NCI-H748 (cell line): ENCODE results near the gene XXYLT1.

ENCODE experiments used
- DNase-seq: peaks from one replicate; lab custom pipeline; 2025; ENCODE audit not compliant: unreplicated experiment; lab: John Stamatoyannopoulos, UW

XXYLT1 gene

DNA sequence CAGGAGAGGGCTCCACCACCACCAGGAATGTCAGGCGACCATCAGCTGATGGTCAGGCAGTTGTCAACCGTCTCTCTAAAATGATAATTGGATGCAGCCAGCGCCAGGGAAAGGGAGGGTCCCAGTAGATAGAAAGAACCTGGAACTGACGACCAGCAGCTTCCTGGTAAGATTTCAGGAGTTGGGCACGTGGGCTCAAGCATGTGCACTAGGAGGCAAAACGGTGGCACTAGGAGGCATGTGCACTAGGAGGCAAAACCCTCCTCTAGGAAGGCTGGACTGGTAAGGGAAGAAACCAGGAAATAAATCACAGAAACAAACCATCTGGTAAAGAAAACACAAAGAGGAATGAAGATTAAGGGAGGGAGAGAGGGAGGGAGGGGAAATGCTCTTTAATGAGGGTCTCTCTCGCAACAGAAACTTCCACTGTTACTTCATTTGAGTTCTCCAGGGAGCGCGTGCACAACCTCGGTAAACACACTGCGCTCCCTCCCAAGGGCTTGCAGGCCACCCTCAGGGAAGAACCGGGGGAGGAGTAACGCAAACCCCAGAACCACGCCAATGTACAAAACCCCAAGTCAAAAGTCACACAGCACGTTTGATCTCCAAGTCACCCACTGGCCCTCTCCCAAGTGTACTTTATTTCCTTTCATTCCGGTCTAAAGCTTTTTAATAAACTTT is 116.7 kb downstream of the XXYLT1 start:
- no peak for DNase-seq

DNA sequence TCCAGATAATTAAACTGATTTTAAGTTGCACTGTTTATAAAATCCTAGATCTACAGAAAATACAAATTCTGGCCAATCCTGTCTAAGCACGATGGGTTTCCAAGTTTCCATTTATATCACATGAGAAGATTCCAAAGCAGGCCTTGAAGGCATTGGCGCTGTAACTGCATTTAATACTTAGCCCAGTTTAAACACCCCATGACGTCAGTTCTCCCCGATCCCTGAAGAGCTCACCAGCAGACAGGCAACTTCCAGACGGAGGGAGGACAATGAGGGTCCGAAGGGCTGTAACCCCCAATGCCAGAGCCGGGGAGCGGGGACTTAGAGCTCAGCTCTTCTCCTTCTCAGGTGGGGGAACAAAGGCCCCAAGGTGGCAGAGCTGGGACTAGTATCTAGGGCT is 117.3 kb downstream of the XXYLT1 start:
- no peak for DNase-seq

DNA sequence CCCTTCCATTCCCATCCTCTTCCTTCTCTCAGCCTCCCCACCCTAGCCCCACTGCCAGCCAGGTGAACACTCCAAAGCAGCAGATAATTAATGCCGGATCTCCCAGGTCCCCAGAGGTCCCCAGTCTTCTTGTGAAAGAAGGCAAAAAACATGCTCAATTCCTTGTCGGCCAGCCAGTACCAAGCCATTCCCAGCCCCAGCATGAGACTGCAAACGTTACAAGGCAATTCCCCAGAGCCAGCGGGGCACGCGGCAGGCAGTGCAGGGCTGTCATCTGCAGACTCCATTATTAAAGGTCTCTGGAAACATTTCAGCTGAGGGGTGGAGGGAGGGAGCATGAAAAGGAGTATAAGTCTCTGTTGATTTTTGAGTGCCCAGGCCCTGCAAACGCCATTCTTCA is 117.8 kb downstream of the XXYLT1 start:
- no peak for DNase-seq

DNA sequence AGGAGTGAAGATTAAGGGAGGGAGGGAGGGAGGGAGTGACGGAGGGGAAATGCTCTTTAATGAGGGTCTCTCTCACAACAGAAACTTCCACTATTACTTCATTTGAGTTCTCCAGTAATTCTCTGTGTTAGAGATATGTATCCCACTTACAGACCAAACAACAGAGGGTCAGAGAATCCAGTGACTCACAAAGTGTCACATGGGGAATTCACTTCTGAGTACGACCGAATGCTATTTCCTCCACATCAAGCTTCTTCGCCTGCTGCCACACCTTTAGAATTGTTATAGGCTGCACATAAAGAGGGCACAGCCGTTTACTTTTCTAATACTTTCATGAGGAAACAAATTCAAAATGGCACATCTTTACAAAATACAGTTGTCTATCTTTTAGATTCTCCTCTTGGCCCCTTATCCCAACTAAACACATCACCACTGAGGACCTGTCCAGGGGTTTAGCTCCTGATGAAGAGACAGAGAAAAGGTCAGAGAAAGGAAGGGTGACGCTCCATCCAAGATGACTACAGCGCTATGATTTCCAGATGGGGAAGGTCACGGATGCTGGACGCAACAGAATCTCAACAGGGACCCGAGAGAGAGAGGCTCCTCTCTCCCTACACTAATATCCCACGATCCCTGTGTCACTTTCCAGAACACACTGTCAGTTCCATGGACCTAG is 119.0 kb downstream of the XXYLT1 start:
- DNase-seq: no peak

DNA sequence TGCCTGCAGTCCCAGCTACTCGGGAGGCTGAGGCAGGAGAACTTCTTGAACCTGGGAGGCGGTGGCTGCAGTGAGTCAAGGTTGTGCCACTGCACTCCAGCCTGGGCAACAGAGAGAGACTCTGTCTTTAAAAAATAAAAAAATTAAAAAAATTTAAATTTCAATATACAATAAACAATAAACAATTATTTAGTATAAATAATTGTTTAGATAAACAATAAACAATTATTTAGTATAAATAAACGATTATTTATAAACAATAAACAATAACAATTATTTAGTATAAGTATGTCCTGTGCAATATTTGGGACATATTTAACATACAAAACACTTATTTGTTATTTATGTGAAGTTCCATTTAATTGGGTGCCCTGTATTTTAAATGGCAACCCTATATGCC is 119.6 kb downstream of the XXYLT1 start:
- DNase-seq: no peak

DNA sequence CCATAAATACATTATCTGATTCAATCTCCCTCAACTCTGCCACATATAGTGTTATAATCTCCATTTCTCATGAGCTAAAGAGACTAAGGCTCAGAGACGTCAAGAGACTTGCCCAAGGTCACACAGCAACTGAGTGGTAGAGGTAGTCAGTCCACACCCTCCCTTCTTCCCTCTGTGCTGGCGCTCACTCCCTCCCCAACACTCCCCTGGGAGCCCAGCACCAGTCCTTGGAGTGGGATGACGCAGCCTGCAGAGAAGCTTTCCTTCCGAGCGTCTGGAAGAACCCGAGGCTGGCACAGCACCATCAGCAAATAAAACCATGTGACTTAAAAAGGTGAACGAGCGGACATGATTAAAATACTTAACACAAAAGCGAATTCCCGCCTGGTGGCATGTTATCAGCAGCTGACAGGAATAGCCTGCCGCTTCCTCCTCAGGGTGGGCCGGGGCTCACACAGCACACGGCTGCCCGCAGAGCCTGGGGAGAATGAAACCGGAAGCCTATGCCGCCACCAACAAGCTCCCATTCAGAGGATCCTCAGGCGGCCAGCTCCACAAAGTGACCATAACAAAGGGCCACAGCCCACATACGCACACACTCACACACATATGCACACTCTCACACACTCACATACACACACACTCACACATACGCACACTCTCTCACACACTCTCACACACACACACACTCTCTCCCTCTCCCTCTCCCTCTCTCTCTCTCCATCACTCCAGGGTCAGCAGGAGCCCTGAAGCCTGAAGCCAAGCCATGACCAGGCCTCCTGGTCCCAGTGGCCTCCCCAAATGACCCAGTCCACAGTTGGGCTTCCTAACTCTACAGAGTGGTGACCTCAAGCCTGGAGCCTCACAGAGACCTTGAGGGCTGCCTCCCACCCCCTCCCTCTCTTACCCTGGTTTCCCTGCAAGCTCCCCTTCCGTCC is 120.5 kb downstream of the XXYLT1 start:
- peak; percentile 45 for DNase-seq

DNA sequence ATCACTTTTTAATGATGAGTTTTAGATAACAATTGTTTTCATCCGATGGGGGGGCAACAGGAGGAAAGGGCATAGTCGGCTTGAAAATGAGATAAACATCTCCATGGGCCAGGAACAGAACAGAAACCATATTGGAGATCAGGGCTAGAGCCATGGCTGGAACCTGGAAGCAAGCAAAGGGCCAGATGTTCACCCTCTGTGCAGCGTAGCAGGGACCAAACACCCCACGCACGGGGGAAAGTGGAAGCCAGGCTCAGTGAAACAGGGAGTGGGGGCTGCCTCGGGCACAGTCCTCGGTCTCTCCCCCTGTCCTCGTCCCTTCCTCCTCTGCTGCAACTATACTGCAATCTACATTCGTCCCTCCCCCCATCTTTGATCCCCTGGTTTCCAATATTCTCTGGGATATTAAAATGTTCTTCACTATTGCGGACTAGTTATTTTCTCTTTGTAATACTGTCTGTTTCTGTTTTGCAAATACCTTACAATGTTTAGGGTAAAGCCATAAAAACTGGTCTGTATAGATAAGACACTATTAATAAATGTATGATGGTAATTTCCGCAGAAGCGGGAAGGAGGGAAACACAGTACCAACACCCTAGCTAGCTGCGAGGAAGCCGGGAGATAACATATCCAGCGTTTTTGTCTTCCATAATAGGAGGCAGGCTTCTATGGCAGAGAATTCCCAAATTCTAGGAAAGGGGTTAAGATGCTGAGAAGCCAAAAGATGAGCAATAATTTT is 121.5 kb downstream of the XXYLT1 start:
- DNase-seq: no peak

DNA sequence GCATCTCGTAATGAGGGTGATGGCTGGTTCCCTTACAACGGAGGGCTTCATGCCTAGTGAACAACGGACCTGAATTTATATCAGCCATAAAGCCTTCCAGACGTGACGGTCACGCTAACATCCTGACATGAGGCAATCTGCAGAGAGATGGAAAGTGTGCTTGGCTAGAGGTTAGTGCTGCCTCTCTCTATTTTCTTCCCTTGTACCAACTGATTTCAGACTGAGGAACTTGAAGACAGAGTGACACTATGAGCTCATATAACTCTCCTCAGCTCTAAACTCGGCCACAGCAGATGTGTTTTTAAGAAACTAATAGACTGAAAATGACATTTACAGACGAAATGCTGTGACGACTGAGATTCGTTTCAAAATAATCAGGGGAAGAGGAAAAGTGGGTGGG is 122.4 kb downstream of the XXYLT1 start:
- DNase-seq: no peak

DNA sequence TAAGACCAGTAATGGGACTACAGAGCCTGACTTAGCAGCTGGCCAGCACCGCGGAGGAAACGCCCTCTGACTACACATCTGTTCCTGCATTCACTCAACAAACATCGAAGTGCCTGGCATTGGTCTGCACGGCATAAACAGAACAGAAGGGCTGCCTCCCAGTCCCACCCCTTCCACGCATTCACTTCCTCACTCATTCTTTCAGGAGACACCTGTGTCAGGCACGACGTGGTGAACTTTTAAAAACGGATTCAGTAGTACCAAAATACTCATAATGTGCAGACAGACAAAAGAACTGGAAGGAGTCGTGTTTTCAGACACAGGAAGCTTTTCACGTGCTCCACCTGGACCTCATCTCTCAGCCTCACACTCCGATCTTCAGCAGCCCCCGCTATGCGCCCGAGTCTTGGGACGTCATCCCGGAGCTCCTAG is 123.3 kb downstream of the XXYLT1 start:
- no peak for DNase-seq

DNA sequence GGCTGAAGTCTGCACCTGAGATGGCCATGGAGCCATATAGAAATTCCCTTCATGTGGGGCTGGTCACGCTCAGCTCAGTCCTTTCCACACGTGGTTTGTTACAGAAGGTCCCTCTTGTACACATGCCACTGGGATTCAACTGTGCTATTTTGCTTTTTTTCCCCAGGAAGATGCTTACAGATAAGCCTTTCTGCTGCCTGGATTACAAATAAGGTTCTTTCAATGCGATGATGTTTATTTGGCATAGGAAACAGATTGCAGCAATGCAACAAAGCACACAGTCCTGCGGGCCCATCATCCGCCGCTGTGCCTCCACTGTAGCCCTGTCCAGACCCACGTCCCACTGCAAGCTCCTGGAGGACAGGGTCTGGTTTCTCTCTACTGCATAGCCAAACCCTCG is 124.8 kb downstream of the XXYLT1 start:
- DNase-seq: no peak

DNA sequence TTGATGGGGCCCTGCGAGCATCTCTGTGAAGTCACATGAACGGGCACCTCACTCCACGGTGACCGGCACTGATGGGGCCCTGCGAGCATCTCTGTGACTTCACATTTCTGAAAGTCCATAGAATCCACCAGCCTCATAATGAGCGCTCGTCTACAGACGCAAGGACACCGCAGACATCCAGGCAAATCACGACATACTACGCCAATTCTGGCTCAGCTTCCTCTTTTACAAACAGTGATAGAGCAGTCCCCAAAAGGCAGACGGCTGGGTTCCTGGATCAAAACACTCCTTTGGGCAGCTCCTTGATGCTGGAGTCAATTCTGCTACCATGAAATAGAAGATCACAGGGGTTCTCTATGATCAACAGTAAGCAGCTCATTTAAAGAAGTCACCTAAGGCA is 125.4 kb downstream of the XXYLT1 start:
- DNase-seq: no peak

DNA sequence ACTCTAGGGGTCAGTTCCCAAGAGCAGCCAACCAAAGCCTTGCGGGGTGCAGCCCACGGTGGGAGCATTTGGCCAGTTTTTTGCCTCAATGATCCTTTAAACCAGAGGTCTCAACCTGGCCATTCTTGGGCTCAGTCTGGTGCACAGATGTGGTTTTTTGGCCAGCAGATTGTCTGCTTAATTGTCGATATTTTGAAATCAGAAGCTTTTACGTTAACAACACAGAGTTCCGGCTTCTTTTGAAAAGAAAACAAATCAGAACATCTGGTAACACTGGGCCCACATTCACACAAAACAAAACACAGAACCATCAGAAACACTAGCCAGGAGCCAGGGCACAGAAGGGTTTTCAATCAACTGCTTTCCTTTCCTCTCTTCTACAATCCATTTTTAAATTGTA is 127.7 kb downstream of the XXYLT1 start:
- no peak for DNase-seq

DNA sequence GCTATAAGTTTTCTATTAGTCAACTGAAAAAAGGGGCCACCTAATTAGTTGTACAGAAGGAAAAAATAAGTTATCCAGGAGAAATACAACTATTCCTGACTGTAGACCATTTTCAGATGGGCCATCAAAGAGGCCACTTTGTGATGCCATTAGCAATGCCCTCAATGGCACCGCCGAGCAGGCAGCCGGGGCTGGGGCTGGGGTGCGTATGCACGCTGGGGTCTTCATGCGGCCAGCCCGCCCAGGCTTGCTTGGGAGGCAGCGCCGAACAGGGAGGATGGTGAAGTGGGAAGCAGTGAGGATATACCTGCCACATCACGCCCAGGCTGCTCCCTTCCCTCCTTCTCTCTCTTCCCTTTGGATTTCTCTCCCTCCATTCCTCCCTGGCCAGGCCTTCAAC is 128.4 kb downstream of the XXYLT1 start:
- no peak for DNase-seq

DNA sequence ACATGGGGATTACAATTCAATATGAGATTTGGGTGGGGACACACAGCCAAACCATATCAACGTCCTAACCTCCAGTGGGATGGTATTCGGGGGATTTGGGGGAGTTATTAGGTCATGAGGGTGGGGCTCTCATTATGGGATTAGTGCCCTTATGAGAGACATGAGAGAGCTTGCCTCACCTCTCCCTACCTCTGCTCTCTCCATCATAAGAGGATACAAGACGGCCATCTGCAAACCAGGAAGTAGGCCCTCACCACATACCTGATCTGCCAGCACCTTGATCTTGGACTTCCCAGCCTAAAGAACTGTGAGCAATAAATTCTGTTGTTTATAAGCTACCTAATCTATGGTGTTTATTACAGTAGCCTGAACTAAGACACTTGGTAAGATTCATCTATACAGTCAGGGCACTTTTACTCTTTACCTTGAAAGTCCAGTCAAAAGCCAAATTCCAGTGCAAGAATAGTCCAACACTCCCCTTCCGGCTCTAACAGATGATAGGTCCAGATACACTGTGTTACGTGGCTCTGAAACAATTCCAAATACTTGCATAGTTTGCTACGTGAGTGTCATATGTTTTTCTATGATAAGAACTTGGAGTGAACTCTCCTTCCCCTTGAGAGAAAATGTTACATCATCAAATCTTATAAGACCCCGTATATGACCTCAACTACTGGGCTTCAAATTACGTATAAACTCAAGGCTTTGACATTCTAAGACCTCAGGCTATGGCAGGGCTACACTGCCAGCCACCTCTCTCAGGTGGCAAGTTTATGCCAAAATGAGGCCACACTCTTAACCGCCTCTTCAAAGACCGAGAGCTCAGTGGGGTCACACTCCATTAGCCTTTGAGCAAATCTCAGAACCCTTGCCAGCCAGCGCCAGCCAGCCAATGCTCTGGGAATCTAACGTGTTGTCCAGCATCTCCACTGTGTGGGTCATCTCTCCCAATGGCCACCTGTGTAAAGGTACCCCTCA is 129.9 kb downstream of the XXYLT1 start:
- DNase-seq: no peak

DNA sequence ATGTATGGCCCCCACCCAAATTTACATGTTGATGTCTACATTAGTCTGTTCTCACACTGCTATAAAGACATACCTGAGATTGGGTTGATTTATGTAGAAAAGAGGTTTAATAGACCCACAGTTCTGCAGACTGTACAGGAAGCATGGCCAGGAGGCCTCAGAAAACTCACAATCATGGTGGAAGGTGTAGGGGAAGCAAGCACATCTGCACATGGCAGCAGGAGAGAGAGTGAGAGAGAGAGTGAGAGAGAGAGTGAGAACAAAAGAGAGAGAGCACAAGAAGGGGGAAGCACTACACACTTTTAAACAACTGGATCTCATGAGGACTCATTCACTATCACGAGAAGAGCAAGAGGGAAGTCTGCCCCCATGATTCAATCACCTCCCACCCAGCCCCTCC is 130.5 kb downstream of the XXYLT1 start:
- no peak for DNase-seq

DNA sequence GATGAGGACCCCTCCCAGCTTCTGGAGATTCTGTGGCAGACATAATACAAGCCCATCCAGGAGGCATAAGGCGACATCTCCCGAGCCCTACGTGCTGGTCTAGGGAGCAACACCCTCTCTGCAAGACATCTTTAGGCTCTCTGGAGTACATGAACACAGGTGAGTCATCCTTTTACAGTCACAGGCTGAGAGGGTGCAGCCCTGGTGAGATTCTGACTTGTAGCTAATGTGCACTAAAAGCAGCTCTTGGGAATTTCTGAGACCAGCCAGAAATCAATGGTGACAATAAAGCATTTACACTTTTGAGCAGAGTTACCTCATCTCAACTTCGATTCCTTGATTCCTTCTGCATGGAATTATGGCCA is 131.1 kb downstream of the XXYLT1 start:
- DNase-seq: no peak

DNA sequence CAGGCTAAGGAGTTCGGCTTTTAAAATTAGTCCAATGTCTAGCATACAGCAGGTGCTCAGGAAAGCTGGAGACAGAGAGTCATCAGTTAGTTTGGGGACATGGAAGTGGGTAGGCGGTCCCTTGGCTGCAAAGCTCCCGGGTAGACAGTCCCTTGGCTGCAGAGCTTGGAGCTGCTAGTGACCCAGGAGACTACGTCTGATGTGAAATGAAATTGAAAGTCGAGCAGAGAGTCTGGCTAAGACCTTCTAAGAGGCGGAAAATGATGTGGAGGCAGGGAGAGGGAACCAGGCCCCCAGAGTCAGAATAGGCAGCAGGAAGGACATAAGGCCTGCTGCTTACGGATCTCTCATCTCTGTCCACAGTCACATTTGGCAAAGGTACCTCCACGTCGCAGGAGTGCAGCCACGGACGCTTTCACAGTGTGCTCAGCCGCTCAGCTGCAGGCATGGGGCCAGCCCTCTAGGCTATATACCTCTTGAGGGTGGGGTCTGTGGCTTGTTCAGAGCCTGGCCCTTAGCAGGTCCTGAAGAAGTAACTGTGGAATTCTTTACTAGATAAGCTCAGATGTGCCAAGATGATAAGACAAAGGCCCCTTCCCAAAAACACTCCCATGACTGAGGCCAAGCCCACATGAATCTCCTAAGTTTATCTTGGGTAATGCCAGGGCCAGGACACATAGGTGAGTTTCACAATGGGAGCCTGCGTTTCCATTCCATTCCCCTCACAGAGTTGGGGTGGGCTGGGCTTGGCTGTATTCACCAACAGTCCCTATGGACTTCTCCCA is 131.7 kb downstream of the XXYLT1 start:
- DNase-seq: no peak

DNA sequence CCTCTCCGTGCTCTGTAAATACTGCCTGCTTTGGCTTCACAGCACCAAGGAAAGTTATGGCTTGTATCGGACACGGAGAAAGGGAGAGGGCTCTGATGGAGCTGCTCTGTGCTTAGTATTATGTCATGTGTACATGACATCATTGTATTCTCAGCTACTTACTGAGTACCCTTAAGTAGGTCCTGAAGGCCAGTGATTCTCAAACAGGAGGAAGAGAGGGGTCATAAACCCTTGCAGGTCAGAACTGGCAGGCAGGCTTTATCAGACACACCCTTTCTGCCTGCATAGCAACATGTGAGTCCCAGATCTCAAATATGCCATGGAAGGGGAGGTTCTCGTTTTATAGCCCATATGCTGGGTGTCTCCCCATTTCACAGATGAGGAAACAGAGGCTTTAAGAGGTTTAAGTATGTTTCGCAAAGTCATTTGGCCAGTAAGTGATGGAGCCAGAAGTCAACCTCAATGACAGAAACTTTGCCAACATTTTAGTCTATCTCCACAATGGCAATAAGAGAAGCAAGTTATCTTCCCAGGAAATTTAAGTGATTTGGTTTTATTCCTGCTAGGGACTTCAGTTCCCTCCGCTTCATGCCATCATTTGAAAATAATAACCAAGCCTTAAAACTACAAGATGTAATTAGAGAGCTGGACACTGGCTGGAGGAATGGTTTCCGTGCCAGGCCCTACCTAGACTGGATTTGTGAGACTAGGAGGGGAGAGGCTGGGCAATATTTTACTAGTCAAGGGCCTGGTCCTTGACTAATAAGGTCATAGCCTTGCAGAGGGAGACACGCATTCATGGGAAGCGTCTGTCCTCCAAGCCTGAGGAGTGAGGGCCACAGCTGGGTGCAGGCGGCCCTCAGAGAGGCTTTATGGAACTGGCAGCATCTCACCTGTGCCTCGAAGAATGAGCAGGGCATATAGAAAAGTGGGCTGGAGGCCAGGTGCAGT is 133.0 kb downstream of the XXYLT1 start:
- no peak for DNase-seq
